RWPE2 (cell line): Measurements from ENCODE around the gene CALM1.
"Not testable (repeated sequence)": the region's sequence is repeated elsewhere in the genome, so short reads cannot be mapped to it uniquely, and the experiment has no call there.

ENCODE experiments used
- ATAC-seq: fragments of 200-7000 bp; cut with Tn5 transposase; 3 replicates; pipeline ENCODE4 v1.9.1; 2021; ENCODE audit warnings: low read depth
- DNase-seq: peaks from one replicate; pipeline ENCODE4 v3.0.0-alpha.2; 2020; ENCODE audit warnings: low spot score
- H3K27ac ChIP-seq: fragments of 450-650 bp; 2 replicates; pipeline ENCODE4 v1.5.1; 2017; ENCODE audit warnings: mild to moderate bottlenecking; ENCODE audit not compliant: poor library complexity, severe bottlenecking
- H3K27me3 ChIP-seq: fragments of 250-450 bp; sonication (Bioruptor Pico); 2 replicates; pipeline ENCODE4 v1.5.1; 2021; ENCODE audit warnings: mild to moderate bottlenecking, moderate library complexity; ENCODE audit not compliant: insufficient read depth, poor library complexity, severe bottlenecking
- H3K36me3 ChIP-seq: fragments of 250-450 bp; sonication (Bioruptor Pico); 2 replicates; pipeline ENCODE4 v1.5.1; 2020; ENCODE audit warnings: low read depth, mild to moderate bottlenecking, moderate library complexity
- H3K4me1 ChIP-seq: fragments of 250-450 bp; sonication (Bioruptor Pico); 2 replicates; pipeline ENCODE4 v1.5.1; 2021; ENCODE audit warnings: mild to moderate bottlenecking, moderate library complexity; ENCODE audit not compliant: insufficient read depth, poor library complexity, severe bottlenecking
- H3K4me3 ChIP-seq: fragments of 250-450 bp; sonication (Bioruptor Pico); 2 replicates; pipeline ENCODE4 v1.5.1; 2021; ENCODE audit warnings: mild to moderate bottlenecking, moderate library complexity; ENCODE audit not compliant: severe bottlenecking
- H3K9me3 ChIP-seq: fragments of 250-450 bp; sonication (Bioruptor Pico); 2 replicates; pipeline ENCODE4 v1.5.1; 2021; ENCODE audit warnings: mild to moderate bottlenecking, moderate library complexity; ENCODE audit not compliant: severe bottlenecking
- TF ChIP-seq, protein P1 (sequence below): fragments of 450-650 bp; IDR thresholded peaks from one replicate; pipeline ENCODE4 v1.5.1; 2017; ENCODE audit warnings: mild to moderate bottlenecking, moderate library complexity; ENCODE audit not compliant: poor library complexity, severe bottlenecking

Gene CALM1

DNA sequence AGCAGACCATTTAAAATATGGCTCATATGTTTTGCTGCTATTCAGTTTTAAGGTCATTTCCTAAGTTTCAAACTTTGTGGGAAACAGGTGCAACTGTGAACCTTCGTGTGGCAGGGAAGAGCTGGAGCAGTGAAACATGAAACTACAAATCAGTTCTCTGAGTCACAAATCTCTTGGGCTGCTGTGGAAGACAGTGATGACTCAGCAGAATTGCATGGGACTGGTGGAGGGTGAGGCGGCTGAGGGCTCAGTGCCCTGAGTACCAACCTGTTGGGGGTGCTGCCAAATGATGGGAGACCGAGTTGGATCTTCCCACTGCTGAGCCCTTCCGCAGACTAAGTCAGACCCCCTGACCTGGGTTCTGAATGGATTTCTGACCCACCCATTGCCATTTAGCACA lies 8.4 kb upstream of the CALM1 start:
- ATAC-seq: peak; percentile 84
- DNase-seq: peak; percentile 73
- Histone ChIP-seq H3K27ac (no peak overlapping the region), H3K4me1 (peaks cover 21% of the 10 kb centered on the region), H3K27me3 (no peaks in the 10 kb centered on the region), H3K36me3 (no peaks in the 10 kb centered on the region), H3K9me3 (no peaks in the 10 kb centered on the region), H3K4me3 (no peak overlapping the region)
- TF ChIP-seq, protein P1, sequence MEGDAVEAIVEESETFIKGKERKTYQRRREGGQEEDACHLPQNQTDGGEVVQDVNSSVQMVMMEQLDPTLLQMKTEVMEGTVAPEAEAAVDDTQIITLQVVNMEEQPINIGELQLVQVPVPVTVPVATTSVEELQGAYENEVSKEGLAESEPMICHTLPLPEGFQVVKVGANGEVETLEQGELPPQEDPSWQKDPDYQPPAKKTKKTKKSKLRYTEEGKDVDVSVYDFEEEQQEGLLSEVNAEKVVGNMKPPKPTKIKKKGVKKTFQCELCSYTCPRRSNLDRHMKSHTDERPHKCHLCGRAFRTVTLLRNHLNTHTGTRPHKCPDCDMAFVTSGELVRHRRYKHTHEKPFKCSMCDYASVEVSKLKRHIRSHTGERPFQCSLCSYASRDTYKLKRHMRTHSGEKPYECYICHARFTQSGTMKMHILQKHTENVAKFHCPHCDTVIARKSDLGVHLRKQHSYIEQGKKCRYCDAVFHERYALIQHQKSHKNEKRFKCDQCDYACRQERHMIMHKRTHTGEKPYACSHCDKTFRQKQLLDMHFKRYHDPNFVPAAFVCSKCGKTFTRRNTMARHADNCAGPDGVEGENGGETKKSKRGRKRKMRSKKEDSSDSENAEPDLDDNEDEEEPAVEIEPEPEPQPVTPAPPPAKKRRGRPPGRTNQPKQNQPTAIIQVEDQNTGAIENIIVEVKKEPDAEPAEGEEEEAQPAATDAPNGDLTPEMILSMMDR: no peak

DNA sequence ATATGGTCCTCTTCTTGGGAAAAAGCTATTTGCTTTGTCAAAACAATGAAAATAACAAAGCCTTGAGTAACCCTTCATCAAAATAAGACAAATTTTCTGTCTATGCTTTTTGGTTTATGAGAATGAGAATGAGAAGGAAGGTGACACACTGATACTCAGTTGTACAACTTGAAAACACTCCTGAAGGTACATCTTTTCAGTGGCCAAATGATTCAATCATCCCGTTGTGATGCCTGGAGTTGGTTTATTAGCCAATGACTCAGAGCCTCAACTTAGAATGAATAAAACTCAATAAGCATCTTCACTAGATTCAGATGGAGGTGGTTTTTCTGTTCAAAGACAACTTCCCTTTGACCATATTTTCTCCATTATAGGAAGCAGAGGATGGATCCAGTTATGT lies 7.8 kb upstream of the CALM1 start:
- ATAC-seq: no peak
- Histone ChIP-seq H3K36me3 (no peaks in the 10 kb centered on the region), H3K27me3 (no peaks in the 10 kb centered on the region), H3K4me1 (peaks cover 17% of the 10 kb centered on the region), H3K9me3 (no peaks in the 10 kb centered on the region), H3K4me3 (no peak overlapping the region), H3K27ac (no peak overlapping the region)
- no peak for DNase-seq
- TF ChIP-seq, protein P1: no peak

DNA sequence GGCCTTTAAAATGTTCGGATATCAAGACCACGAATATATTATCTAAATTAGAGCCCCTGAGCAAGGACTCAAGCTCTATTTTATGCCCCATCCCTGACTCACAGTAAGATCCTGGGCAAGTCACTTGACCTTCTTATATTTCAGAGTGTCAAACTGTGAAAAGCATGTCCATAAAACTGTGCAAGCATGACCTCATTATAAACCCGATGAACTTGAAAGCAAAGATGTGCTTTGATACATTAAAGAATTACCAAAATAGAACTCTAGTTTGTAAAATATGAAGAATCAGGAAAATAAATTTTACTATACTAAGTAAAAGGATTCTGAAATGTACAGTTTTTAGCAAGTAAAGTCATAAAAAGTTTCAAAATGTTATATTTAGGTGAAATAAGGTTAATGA lies 2.9 kb upstream of the CALM1 start:
- no peaks in the 10 kb centered on the region for H3K27me3 ChIP-seq
- peaks cover 6% of the 10 kb centered on the region; the same call in 1 of the 2 replicates for H3K36me3 ChIP-seq
- H3K4me1 ChIP-seq: peaks cover 5% of the 10 kb centered on the region
- TF ChIP-seq, protein P1: no peak
- no peak for ATAC-seq
- H3K4me3 ChIP-seq: no peak overlapping the region
- no peak for DNase-seq
- H3K9me3 ChIP-seq: no peaks in the 10 kb centered on the region
- H3K27ac ChIP-seq: no peak overlapping the region

DNA sequence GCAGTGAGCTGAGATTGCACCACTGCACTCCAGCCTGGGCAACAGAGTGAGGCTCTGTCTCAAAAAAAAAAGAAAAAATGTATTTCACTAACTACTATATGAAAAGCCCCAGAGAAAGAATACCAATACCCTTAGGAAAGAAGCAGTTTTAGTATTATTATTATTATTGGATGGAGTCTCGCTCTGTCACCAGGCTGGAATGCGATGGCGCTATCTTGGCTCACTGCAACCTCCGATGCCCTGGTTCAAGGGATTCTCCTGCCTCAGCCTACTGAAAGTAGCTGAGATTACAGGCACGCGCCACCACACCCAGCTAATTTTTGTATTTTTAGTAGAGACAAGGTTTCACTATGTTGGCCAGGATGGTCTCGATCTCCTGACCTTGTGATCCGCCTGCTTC lies 2.0 kb upstream of the CALM1 start:
- not testable (repeated sequence) for DNase-seq, H3K9me3 ChIP-seq, H3K4me3 ChIP-seq, ATAC-seq, H3K27ac ChIP-seq, H3K27me3 ChIP-seq
- H3K4me1 ChIP-seq: peaks cover 11% of the 10 kb centered on the region
- peaks cover 11% of the 10 kb centered on the region for H3K36me3 ChIP-seq

DNA sequence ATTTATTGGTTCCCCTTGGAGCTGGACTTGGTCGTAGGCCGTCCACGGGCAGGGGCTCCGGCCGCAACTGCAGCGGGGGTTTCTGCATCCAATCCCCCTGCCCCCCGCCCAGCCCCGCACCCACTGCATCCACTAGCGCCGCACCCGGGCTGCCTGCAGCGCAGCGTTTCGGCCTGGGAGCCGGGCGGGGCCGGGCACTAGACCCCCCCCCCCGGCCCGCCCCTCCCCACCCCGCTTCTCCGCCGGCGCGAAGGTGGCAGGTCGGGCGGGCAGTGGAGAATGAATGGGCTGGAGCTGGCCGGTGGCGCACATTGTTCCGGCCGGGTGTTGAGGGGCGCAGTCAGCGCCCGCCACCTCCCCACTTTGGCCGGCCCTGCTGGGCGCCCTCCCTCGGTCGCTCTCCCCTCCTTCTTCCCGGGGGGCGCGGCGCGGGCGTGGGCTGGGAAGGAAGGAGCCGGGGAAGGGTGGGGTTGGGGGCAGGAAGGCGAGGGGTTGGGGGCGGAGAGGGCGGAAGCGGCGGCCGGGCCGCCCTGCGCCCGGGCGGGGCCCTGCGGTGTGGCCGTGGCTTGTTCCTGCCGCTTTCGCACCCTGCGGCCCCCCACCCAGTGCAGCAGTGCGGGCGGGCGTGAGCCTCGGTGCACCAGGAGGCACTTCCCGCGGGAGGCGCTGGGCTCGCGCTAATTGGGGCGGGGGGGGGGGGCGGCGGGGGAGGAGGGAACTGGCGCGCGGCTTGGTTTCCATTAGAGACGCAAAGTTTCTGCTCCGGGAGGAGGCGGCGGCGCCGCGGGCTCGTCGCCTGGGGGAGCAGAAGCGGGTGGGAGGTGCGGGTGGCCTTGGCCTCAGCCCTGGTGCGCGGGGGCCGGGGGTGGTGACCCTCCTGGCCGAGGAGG lies 841 bp downstream of the CALM1 start:
- H3K9me3 ChIP-seq: no peaks in the 10 kb centered on the region
- peak overlapping the region; percentile 78 for H3K4me3 ChIP-seq
- DNase-seq: peak; percentile 73
- ATAC-seq: peak; percentile 43
- H3K4me1 ChIP-seq: peaks cover 27% of the 10 kb centered on the region
- TF ChIP-seq, protein P1: peak; percentile 11
- H3K27me3 ChIP-seq: no peaks in the 10 kb centered on the region
- peak overlapping the region; percentile 77 for H3K27ac ChIP-seq
- peaks cover 40% of the 10 kb centered on the region for H3K36me3 ChIP-seq
